ENCODE data around the gene SNX20. TPM values are rescaled to one million over a fixed set of nuclear protein-coding genes. Genes with fewer than 3 reads are reported as not detected.

Gene SNX20
- total RNA-seq, 2 experiments from 2014 or later: 60.0 to 72.1 TPM

DNA sequence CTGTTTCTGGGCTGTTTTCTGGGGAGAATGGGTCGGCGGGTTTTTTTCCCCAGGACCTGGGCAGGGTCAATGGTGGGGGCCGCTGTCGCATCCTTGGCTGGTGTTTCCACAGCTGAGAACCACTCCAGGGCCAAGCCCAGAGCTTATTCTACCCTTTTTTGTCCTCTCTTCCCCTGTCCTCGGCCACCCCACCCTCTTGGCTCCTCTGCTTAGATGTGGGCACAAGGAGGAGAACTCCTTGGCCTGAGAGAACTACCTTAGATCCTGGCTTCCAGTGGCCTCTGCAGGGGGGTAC lies 16.3 kb upstream of the SNX20 start:
- DNase-seq (no peak), ATAC-seq (no peak)
- Mint-ChIP-seq H3K4me3 (peak overlapping the region; percentile 82), H3K4me1 (peaks cover 70% of the 10 kb centered on the region), H3K9me3 (ENCODE audit: low read depth) (no peaks in the 10 kb centered on the region), H3K36me3 (peaks cover 20% of the 10 kb centered on the region), H3K27me3 (no peaks in the 10 kb centered on the region), H3K27ac (peak overlapping the region; percentile 93)
- CTCF ChIA-PET: interaction anchor here (0.9 to 5.2 kb wide), 6 partner anchors 10 to 109 kb away, joined by 3 to 31 read pairs (median 4); no protein-coding TSS in a partner anchor

GRCh38 chr16:50696575-50697420 lies 15.7 kb upstream of the SNX20 start:
- peaks cover 72% of the 10 kb centered on the region for H3K4me1 Mint-ChIP-seq
- H3K4me3 Mint-ChIP-seq: peak overlapping the region; percentile 82
- H3K9me3 Mint-ChIP-seq (ENCODE audit: low read depth): no peaks in the 10 kb centered on the region
- peaks cover 18% of the 10 kb centered on the region for H3K36me3 Mint-ChIP-seq
- CTCF ChIA-PET: interaction anchor here (0.9 to 5.2 kb wide), 6 partner anchors 12 to 109 kb away, joined by 3 to 31 read pairs (median 6); partner anchors contain the start of gene CYLD
- H3K27ac Mint-ChIP-seq: peak overlapping the region; percentile 93
- DNase-seq: peak; percentile 86
- no peaks in the 10 kb centered on the region for H3K27me3 Mint-ChIP-seq
- peak; percentile 75 for ATAC-seq

DNA sequence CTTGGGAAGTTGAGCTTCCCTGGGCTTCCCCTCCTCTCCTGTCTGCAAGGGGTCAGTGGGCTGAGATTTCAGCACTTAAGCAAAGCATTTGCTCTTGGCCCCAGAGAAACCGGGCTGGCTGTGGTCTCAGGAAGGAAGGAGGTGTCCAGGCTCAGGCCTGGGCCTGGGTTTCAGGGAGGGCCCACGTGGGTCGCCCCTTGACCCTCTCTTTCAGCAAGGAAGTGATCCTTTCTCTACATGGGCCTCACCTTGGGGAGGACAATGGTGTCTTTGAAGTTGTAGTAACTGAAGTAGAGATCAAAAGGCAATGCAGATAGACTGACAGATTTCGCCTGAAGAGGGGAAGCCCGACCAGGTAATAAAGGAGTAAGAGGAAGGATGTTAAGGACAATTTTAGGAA lies 15.0 kb upstream of the SNX20 start:
- Mint-ChIP-seq H3K27ac (peak overlapping the region; percentile 93), H3K9me3 (ENCODE audit: low read depth) (no peaks in the 10 kb centered on the region), H3K27me3 (no peaks in the 10 kb centered on the region), H3K4me3 (peak overlapping the region; percentile 37), H3K4me1 (peaks cover 69% of the 10 kb centered on the region), H3K36me3 (peaks cover 12% of the 10 kb centered on the region)
- no peak for ATAC-seq
- CTCF ChIA-PET: interaction anchor here (0.9 to 5.2 kb wide), 5 partner anchors 11 to 110 kb away, joined by 3 to 31 read pairs (median 8); partner anchors contain the start of gene CYLD
- DNase-seq: no peak

DNA sequence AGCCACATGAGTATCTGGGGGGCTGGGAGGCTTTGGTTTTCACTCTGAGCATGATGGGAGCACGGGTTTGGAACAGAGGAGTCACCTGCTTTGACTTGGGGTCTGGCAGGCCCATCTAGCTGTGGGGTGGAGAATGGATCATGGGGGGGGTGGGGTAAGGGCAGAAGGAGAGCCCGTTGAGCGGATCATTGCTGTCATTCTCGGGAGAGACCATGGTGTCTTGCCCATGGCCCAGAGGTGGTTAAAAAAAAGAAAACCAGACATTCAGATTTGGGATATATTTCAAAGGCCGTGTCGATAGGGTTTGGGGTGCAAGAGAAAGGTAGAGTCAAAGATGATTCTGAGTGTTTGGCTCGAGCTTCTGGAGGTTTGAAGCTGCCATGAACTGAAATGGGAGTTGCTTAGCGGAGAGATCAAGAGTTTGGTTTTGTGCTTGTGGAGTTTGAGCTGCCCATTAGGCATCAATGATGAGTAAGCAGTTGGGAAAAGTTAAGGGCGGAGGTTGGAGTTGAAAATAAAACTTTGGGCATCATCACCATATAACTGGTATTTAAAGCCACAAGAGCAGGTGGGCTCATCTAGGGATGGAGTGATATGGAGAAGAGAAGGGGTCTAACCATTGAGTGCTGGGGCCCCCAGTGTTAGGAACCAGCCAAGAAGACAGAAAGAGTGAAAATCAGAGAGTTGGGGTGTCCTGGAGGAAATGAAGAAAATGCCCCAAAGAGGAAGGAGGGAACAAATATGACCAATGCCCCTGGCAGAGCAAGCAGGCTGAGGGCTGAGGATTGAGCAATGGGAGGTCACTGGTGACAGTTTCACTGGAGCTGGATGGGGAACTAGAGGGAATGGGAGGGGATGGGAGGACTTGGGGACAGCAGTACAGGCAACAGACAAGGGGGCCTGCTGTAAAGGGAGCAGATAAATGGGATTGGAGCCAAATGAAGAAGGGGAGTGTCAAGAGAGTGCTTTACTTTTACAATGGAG lies 14.2 kb upstream of the SNX20 start:
- Mint-ChIP-seq H3K9me3 (ENCODE audit: low read depth) (no peaks in the 10 kb centered on the region), H3K27me3 (no peaks in the 10 kb centered on the region), H3K4me1 (peaks cover 69% of the 10 kb centered on the region), H3K4me3 (no peak overlapping the region), H3K36me3 (peaks cover 5% of the 10 kb centered on the region), H3K27ac (peak overlapping the region; percentile 93)
- DNase-seq (no peak), ATAC-seq (no peak)
- CTCF ChIA-PET: interaction anchor here (0.7 to 5.2 kb wide), 5 partner anchors 10 to 41 kb away, joined by 3 to 31 read pairs (median 8); partner anchors contain the start of gene SNX20

DNA sequence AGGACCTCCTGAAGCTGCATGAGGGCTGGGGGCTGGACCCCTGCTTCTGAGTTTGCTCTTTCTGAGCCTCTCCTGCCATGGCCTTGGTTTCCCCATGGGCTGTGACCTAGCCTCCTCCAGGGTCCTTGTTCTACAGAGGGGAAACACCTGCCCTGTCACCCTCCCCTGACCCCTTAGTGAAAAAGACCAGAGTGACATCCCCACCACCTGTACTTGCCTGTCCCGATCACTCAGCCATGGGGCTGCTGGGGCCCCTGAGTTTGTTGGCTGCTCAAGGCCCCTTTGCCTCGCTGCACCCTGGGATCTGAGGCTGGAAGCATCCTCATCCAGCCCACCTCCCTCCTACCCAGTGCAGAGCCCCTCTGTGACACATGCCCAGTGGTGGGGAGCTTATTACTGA lies 13.1 kb upstream of the SNX20 start:
- H3K4me1 Mint-ChIP-seq: peaks cover 62% of the 10 kb centered on the region
- no peaks in the 10 kb centered on the region for H3K9me3 Mint-ChIP-seq (ENCODE audit: low read depth)
- CTCF ChIA-PET: interaction anchor here (0.8 to 5.2 kb wide), 3 partner anchors 9 to 52 kb away, joined by 4 to 31 read pairs (median 10); no protein-coding TSS in a partner anchor
- no peaks in the 10 kb centered on the region for H3K27me3 Mint-ChIP-seq
- H3K36me3 Mint-ChIP-seq: peaks cover 5% of the 10 kb centered on the region
- ATAC-seq (no peak), DNase-seq (no peak)
- H3K27ac Mint-ChIP-seq: peak overlapping the region; percentile 34
- H3K4me3 Mint-ChIP-seq: peak overlapping the region; percentile 77

DNA sequence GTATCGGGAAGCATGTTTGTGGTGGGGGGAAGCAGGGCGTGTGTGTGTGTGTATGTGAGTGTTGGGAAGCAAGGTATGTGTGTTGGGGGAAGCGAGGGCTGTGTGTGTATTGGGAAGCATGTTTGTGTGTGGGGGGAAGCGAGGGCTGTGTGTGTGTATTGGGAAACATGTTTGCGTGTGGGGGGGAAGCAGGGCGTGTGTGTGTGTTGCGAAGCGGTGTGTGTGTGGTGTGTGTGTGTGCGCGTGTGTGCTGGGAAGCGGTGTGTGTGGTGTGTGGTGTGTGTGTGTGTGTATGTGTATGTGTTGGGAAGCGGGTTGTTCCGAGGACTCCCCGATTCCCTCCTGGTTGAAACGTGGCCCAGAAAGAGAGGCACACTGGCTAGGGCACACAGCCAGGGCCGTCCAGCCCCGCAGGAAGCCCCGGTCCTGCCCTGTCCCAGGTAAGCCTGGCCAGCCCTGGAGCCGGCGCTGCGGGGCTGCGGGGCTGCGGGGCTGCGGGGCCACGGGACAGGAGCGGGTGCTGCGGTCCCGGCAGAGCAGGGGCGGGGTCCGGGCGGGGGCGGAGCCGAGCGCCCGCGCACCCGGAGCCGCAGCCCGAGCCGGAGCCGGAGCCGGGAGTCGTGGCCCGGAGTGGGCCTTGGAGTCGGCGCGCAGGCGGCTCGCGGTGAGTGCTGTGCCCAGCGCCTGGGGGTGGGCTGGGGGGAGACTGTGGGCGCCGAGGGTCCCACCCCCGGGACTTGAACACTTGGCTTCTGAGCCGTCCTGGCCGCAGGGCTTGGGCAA lies 12.1 kb upstream of the SNX20 start, which contains the start of gene NOD2:
Gene NOD2 (plus strand): TSS at position 608 of the 783 bp plus-strand sequence. CDS start 5,890 bp downstream, outside the sequence.
- CTCF ChIA-PET: interaction anchor here (0.8 to 5.2 kb wide), 3 partner anchors 8 to 53 kb away, joined by 4 to 31 read pairs (median 10); no protein-coding TSS in a partner anchor
- Mint-ChIP-seq H3K4me1 (peaks cover 56% of the 10 kb centered on the region), H3K27ac (peak within 1 kb of the TSS; percentile 59), H3K4me3 (peak within 1 kb of the TSS; percentile 77), H3K36me3 (peaks cover 5% of the 10 kb centered on the region), H3K9me3 (ENCODE audit: low read depth) (no peaks in the 10 kb centered on the region), H3K27me3 (no peaks in the 10 kb centered on the region)
- ATAC-seq (peak; percentile 62), DNase-seq (no peak)

- H3K27me3 Mint-ChIP-seq: no peaks in the 10 kb centered on the region
- no peaks in the 10 kb centered on the region for H3K9me3 Mint-ChIP-seq (ENCODE audit: low read depth)
- H3K4me1 Mint-ChIP-seq: peaks cover 50% of the 10 kb centered on the region
- no peak overlapping the region for H3K27ac Mint-ChIP-seq
- H3K36me3 Mint-ChIP-seq: peaks cover 5% of the 10 kb centered on the region
- no peak for DNase-seq
- H3K4me3 Mint-ChIP-seq: peak overlapping the region; percentile 69
- ATAC-seq: no peak
- CTCF ChIA-PET: no interaction called here
Observed at GRCh38 chr16:50692644-50692998, 11.5 kb upstream of the SNX20 start.

- Mint-ChIP-seq H3K36me3 (peaks cover 3% of the 10 kb centered on the region), H3K9me3 (ENCODE audit: low read depth) (no peaks in the 10 kb centered on the region), H3K27ac (no peak overlapping the region), H3K27me3 (no peaks in the 10 kb centered on the region), H3K4me1 (peaks cover 40% of the 10 kb centered on the region), H3K4me3 (no peak overlapping the region)
- DNase-seq (no peak), ATAC-seq (no peak)
- CTCF ChIA-PET: no interaction called here
Observed at GRCh38 chr16:50690177-50690576, 9.1 kb upstream of the SNX20 start.

GRCh38 chr16:50688867-50689266 lies 7.8 kb upstream of the SNX20 start:
- Mint-ChIP-seq H3K9me3 (ENCODE audit: low read depth) (no peaks in the 10 kb centered on the region), H3K4me3 (no peak overlapping the region), H3K4me1 (peaks cover 41% of the 10 kb centered on the region), H3K36me3 (peaks cover 3% of the 10 kb centered on the region), H3K27ac (no peak overlapping the region), H3K27me3 (no peaks in the 10 kb centered on the region)
- no peak for DNase-seq
- CTCF ChIA-PET: interaction anchor here (0.9 kb wide), 1 partner anchor 22 kb away, joined by 3 read pairs; no protein-coding TSS in a partner anchor
- no peak for ATAC-seq

DNA sequence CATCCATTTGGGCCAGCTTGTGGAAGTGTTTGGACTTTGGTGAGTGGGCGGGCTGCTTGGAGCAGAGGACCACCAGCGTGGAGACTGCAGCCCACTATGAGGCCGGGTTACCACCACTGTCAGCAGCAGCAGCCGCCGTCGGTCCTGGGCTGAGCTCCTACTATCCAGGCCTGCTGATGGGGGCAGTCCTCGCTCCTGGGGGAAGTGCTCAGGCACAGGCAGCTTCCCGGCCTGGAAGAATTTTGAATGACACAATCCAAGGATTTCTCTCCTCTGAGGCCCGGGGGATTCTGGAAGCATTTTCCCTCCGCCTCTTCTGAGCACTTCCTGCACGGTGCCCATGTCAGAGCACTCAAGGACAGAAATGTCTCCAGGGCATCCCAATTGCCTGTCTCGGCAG lies 7.0 kb upstream of the SNX20 start:
- Mint-ChIP-seq H3K36me3 (peaks cover 4% of the 10 kb centered on the region), H3K4me3 (no peak overlapping the region), H3K9me3 (ENCODE audit: low read depth) (no peaks in the 10 kb centered on the region), H3K4me1 (peaks cover 47% of the 10 kb centered on the region), H3K27me3 (no peaks in the 10 kb centered on the region), H3K27ac (no peak overlapping the region)
- CTCF ChIA-PET: no interaction called here
- DNase-seq (no peak), ATAC-seq (no peak)

GRCh38 chr16:50685462-50686063 lies 4.5 kb upstream of the SNX20 start:
- Mint-ChIP-seq H3K9me3 (ENCODE audit: low read depth) (no peaks in the 10 kb centered on the region), H3K4me3 (peak overlapping the region; percentile 60), H3K36me3 (peaks cover 2% of the 10 kb centered on the region), H3K27me3 (no peaks in the 10 kb centered on the region), H3K4me1 (peaks cover 57% of the 10 kb centered on the region), H3K27ac (peak overlapping the region; percentile 89)
- ATAC-seq (no peak), DNase-seq (no peak)
- CTCF ChIA-PET: interaction anchor here (1.0 to 4.8 kb wide), 10 partner anchors 9 to 121 kb away, joined by 3 to 46 read pairs (median 9); partner anchors contain the start of genes CYLD and NOD2

GRCh38 chr16:50684823-50685461 lies 3.8 kb upstream of the SNX20 start:
- DNase-seq (peak; percentile 79), ATAC-seq (peak; percentile 34)
- peaks cover 6% of the 10 kb centered on the region for H3K36me3 Mint-ChIP-seq
- CTCF ChIA-PET: interaction anchor here (1.0 to 4.8 kb wide), 10 partner anchors 9 to 121 kb away, joined by 3 to 46 read pairs (median 9); partner anchors contain the start of genes CYLD and NOD2
- H3K27me3 Mint-ChIP-seq: no peaks in the 10 kb centered on the region
- peaks cover 61% of the 10 kb centered on the region for H3K4me1 Mint-ChIP-seq
- no peaks in the 10 kb centered on the region for H3K9me3 Mint-ChIP-seq (ENCODE audit: low read depth)
- peak overlapping the region; percentile 60 for H3K4me3 Mint-ChIP-seq
- H3K27ac Mint-ChIP-seq: peak overlapping the region; percentile 89
